ENCODE measurements around the gene TMC1.

DNA sequence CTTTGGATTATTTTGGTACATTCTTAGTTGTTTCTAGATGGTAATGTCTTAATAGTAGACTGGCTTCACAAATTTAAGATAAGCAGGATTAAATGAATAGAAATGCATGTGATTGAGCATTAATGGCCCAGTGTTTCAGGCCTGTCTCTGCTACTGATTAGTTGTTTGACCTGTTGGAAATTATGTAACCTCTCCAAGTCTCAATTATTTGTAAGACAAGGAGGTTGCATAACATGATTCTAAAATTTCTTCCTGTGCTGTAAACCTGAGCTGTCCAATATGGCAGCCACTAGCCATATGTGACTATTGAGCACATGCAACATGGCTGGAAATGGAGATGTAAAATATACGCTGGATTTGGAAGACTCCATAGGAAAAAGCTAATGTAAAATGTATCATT lies 333.9 kb downstream of the TMC1 start:
- TF ChIP-seq CTCF (IDR thresholded peaks at IDR 0.05) = no peak
- no peak for TF ChIP-seq EP300 (IDR thresholded peaks at IDR 0.05)
- no peak for TF ChIP-seq POLR2A (IDR thresholded peaks at IDR 0.05)

Measured in tibial nerve (tissue), 4 donors.